HG03135 (cell line): ENCODE measurements around the gene SNRNP40.
"Not testable (repeated sequence)": the region's sequence is repeated elsewhere in the genome, so short reads cannot be mapped to it uniquely, and the experiment has no call there.

Experiments
- ATAC-seq: cut with Tn5 transposase; IDR thresholded peaks from one replicate; pipeline ENCODE4 v1.9.1; 2021; ENCODE audit warnings: mild to moderate bottlenecking, moderate library complexity; ENCODE audit not compliant: unreplicated experiment

SNRNP40 gene

GRCh38 chr1:31287791-31288190, 8.8 kb downstream of the SNRNP40 start:
- ATAC-seq, result not testable (repeated sequence)

DNA sequence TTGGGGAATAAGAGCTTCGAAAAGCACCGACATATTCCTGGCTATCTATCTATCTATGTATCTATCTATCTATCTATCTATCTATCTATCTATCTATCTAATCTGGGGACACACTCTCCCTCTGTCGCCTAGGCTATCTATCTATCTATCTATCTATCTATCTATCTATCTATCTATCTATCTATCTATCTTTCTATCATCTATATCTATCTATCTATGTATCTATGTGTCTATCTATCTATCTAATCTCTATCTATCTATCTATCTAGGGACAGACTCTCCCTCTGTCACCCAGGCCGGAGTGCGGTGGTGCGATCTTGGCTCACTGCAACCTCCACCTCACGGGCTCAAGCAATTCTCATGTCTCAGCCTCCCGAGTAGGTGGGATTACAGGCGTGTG, 14.2 kb downstream of the SNRNP40 start:
- not testable (repeated sequence) for ATAC-seq

DNA sequence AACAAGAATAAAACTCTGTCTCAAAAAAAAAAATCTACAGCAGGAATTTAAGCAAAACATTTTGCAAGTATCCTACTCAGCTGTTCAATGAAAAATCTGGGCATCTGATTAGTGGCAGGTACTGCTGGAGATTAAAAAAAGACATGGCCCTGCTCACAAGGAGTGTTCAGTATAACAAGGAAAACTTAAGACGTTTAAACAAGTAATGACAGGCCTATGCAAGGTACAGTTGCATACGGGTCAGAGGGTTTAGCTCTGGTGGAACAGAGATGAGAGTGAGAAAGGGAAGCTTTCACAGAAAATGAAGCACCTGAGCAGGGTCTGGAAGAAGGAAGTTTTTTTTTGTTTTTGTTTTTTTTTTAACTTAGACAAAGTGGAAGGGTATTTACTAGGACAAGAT, 23.0 kb downstream of the SNRNP40 start:
- no peak for ATAC-seq

DNA sequence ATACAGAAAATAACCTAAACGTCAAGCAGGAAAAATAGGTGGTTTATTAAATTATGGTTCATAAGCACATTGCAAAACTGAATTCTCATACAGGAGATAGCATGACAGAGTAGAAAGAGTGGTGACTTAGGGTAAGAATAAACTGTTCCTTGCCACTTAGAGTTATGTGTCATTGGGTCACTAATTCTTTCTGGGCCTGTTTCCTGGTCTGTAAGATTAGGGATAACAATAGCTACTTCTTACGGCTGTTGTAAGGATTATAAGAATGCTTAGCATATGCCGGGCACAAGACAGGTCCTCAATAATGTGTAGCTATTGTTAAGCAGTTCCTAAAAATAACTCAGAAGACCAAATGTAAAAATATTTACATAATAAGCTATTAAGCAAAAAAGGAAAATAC, 24.2 kb downstream of the SNRNP40 start:
- no peak for ATAC-seq

DNA sequence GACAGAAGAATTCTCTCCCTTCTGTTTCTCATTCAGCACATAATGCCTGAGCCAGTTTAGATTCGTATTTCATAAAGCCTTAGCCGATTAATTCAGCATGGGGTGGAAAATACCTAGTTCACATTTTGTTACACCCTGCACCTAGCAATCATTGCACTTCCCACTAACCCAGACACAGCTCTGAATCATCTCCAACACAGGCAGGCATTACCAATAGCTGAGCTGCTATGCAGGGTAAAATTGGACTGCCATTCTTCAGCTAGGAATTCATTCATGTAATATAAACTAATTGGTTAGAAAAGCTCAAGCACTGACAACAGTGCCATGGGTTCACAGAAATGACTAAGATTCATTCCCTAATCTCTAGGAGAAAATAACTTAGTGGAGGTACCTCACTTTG, 30.0 kb downstream of the SNRNP40 start:
- ATAC-seq, result no peak

DNA sequence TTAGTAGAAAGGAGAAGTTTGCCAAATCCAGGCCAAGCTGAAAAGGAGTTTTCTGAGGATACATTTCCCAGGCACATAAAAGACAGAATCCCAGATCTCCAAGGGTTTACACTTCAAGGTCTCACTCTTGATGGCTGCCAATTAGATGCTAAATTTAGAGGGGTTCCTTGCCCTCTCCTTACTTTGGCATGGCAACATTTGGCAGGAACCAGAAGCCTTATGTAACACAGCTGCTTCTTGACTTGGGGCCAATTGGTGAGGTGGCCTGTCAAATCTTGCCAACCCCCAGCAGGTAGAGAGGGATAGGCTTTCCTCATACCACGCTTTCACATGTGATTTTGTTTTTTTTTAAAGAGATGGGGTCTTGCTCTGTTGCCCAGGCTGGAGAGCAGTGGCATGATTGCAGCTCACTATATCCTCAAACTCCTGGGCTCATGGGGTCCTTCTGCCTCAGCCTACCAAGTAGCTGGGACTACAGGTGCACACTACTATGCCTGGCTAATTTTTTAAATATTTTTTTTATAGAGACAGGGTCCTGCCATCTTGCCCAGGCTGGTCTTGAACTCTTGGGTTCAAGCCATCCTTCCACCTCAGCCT, 31.7 kb downstream of the SNRNP40 start:
- no peak for ATAC-seq

DNA sequence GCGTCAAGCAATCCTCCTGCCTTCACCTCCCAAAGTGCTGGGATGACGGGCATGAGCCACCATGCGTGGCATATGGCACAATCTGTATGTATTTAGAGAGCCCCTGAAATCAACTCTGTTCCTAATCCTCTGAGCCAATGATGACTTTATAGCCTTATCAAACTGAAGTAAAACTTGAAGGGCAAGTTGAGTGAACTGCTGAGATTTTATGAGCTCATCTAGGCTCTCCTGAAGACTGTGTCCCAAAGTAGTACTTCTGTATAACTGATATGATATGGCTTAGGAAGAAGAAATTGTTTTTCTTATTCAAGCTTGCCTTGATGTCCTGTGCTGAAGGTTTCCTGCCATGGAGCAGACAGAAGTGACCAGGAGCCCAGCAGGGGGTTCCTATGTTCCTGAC, 33.2 kb downstream of the SNRNP40 start:
- no peak for ATAC-seq

- not testable (repeated sequence) for ATAC-seq
Observed at GRCh38 chr1:31262393-31262792, 34.2 kb downstream of the SNRNP40 start.

DNA sequence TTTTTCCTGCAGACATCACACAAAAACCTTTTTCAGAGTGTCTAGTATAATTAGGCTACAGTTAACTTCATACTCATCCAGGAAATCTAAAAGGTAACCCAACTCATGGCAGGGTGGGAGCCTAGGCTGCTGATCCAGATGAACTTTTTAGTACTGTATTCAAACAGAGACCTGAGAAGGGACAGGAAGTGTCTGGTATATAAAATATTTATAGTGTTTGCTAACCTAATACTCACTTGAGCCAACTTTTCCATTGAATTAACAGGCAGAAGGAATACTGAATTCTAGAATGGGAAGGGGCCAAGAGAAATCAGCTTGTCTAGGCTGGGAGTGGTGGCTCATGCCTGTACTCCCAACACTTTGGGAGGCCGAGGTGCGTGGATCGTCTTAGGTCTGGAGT, 34.7 kb downstream of the SNRNP40 start:
- no peak for ATAC-seq

DNA sequence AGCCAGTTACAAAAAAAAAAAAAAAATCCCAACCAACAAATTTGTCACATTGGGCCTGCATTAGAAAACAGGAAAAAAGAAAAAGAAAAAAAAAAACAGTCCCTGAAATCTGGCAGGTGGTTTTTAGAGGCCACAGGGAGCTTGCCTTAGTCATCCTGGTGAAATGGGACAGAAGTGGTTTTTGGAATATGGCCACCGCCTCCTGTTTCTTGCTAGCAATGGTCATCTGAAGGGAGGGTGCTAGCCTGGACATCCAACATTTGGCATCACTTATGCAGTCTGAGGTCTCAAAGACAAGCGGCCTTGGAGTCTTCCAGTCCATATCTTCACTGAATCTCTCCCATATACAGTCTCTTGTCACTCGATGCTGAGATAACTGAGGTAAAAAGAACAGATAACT, 36.8 kb downstream of the SNRNP40 start:
- ATAC-seq, result no peak

- ATAC-seq, result no peak
Observed at GRCh38 chr1:31258581-31258980, 38.0 kb downstream of the SNRNP40 start.

- no peak for ATAC-seq
Observed at GRCh38 chr1:31257213-31257612, 39.4 kb downstream of the SNRNP40 start.

GRCh38 chr1:31249854-31250253, 46.7 kb downstream of the SNRNP40 start:
- ATAC-seq, result no peak

DNA sequence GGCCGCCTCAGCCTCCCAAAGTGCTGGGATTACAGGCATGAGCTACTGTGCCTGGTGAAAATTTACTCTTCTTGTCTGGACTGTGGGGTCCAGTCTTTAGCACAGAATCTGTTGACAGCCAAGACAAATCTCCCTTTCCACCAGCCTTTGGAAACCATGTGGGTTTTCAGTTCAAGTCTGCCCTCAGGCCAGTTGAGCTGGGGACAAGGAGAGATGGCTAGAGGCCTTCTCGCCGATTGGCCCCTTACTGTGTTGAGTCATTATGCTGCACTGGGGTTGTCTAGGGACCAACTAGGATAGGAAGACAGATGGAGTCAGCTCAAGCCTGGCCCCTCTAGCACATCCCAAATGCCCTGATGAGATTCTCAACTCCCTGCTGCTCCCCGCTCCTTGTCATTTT, 48.3 kb downstream of the SNRNP40 start:
- ATAC-seq, result no peak

- ATAC-seq, result no peak
Observed at GRCh38 chr1:31244326-31244725, 52.3 kb downstream of the SNRNP40 start.

DNA sequence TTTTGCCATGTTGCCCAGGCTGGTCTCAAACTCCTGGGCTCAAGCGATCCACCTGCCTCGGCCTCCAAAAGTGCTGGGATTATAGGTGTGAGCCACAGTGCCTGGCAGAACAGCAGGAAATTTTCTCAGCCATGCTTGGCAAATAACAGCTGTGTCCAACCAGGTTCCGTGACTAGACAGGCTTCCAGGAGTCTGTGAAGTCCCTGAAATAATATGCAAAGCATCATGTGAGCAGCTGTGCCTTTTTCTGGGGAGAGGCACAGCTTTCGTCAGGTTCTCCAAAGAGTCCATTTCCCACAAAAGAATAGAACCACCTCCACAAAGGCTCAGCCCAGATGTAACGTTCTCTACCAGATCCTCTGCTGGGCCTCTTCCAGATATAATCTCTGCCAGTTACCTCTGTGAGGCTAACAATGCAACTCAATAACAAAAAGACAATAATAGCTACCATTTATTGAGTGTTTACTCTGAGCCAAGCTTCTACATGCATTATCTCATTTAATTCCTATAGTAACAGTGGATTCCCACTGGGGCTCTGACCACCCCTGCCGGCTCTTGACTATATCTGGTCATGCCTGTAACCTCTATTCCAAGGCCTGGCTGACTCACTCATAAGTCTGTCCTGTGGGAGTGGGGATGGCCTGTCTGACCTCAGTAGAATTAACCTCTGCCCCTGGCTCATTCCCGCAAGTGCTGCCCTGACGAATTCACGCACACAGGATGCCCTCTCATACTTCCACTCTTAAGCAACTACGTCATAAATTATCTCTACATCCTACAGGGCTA, 52.9 kb downstream of the SNRNP40 start:
- ATAC-seq, result no peak

- no peak for ATAC-seq
Observed at GRCh38 chr1:31241321-31241720, 55.3 kb downstream of the SNRNP40 start.

DNA sequence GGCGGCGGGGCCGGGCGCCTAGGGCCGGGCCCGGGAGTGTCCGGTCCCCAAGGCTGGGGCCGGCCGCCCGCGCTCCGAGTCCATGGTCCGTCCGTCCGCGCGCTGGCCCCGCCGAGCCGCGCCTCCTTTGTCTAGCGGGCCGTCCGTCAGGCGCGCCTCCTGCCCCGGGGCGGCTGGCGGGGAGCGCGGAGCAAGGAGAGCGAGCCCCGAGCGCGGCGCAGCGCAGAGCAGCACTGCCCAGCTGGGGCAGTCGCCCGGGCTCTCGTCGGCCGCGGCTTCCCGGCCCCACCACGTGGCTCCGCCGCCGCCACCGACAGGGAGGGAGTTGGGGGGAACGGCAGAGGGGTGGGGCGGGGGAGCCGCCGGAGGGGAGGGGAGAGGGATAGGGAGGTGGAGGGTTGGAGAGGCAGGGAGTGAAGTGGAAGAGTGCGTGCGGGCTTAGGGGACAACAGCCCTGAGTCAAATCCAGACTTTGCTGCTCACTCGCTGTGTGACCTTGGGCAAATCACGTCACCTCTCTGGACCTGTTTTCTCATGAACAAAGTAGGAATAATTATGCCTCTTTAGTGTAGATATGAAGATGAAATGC, 56.8 kb downstream of the SNRNP40 start, which contains the start of gene NKAIN1:
TSS of gene NKAIN1 (minus strand) at position 235 of the 589 bp plus-strand sequence. CDS start 340 bp downstream, outside the sequence.
- no peak for ATAC-seq

DNA sequence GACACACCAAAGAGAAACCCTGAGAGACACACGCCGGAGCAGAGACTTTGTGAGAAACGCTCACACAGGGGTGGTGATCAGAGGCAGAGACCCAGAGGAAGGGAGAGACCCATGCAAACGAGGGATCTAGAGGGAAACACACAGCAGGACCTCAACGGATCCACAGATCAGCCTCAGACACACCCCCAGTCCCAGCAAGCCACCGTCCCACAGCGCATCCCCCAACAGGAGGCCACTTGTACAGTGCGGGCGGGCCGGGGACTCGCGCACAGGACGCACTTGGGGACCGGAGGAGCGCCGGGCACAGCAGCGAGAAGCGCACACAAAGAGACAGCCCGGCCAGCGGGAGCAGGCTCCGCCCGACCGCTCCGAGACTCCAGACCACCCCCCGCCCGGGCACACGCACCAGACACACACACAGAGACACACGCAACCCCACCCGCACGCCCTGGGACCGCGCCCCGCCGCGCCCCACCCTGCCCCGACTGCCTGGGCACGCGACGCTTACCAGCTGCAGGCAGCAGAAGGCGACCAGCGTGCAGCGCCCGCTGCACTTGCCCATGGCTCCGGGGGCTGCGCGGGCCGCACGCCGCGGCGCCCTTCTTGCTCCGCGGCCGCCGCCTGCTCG, 57.5 kb downstream of the SNRNP40 start:
- no peak for ATAC-seq

DNA sequence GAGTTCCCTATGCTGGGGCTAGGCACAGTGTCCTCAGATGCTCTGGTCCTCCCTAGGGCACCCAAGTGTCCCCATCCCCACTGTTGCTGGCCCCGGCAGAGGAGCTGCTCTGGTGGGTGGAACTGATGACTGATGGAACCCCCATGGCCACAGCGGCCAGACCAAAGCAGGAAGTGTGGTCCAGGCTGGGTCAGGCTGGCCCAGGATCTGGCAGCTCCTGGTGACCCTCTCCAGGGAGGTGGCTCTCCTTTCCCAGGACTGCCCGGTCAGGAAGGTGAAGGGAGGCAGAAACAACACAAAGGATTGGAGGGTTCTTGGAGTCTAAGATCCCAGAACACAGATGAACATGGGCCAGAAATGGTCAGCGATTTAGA, 58.0 kb downstream of the SNRNP40 start:
- no peak for ATAC-seq

GRCh38 chr1:31234870-31235269, 61.7 kb downstream of the SNRNP40 start:
- ATAC-seq, result no peak
